Measurements from ENCODE around the gene SLC22A16.
"Not testable (repeated sequence)": the region's sequence is repeated elsewhere in the genome, so short reads cannot be mapped to it uniquely, and the experiment has no call there.

The SLC22A16 gene

DNA sequence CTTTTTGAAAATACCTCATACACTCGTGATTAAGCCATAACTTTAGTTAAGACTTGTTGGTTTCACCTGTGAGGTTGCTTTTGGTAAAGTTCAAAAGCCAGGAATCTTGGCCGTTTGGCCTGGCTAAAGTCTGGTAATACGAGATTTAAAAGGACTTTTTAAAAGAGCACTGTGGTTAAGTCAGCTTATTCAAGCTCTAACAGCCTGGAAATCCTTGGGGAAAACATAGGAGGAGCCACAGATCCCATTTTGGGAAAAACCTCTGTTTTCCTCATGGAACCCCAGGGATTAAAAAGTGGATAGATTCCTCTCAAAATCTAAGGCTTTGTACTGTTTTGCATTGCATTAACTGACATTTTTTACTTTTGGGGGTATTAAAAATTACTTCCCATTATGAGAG lies 13.7 kb upstream of the SLC22A16 start:
- no peak for DNase-seq (ENCODE audit: low read depth, low spot score)

DNA sequence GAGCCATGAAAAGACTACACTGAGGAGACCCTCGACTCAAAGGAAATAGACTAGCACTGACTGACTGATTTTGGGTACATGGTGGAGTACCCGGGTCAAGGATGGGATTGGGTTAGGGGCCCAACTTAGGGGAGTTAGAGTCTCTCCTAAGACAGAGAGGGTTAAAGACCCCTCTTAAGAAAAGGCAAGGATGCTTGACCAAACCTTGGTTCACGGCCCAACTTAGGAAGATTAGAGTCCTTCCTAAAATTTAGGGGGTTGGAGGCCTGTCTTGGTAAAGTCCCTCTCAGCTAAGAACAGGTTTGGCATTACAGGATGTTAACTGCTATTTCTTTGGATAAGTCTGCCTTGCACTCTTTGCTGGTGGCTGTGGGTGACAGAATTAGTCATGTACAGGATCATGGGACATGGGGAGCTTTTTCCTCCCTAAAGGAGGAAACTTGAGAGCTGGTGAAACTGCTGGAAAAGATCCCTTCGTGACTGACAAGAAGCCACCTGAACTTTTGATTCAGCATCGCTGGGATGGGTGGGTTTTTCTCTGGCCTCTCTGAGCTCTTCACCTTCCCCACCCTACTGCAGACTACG lies 12.3 kb upstream of the SLC22A16 start:
- no peak for DNase-seq (ENCODE audit: low read depth, low spot score)

DNA sequence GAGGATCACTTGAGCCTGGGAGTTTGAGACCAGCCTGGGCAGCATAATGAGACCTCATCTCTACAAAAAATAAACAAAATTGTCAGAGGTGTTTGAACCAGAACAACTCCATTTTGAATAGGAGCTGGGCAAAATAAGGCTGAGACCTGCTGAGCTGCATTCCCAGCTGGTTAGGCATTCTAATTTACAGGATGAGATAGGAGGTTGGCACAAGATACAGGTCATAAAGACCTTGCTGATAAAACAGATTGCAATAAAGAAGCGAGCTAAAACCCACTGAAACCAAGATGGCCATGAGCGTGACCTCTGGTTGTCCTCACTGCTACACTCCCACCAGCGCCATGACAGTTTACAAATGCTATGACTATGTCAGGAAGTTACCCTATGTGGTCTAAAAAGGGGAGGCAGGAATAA lies 11.6 kb upstream of the SLC22A16 start:
- not testable (repeated sequence) for DNase-seq (ENCODE audit: low read depth, low spot score)

DNA sequence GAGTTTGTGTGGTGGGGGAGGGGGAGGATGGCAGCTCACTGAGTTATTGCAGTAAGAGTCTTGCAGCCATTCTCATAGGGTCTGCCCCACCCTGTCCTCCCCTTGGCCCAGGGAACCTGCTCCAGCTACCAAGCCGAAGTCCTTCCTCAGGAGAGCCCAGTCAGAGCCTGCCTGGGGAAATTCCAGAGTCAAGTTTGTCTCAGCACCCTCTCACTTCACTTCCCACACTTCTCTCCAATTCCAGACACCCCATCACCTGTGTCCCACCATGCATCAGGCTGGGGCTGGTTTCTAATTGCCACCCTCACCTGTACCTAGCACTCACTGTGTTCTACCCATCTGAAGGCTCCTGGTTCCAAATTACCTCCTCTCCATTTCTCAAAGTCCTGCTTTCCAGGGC lies 10.3 kb upstream of the SLC22A16 start:
- no peak for DNase-seq (ENCODE audit: low read depth, low spot score)

DNA sequence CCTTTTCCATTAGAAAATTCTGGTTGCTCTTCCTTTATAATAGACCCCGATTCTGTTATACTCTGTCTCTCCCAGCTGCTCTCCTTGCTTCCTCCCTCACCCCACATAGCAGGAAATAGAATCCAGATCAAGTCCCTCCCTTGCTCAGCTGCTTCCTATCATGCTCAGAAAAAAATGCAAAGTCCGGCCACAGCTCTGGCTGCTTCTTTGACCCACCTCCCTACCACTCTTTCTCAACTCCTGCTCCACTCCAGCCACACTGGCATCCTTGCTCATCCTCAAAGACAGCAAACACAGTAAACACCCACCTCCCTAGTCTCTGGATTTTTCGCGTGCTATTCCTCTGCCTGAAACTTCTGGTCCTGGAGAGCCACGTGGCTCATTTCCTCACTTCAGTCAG lies 9.1 kb upstream of the SLC22A16 start:
- DNase-seq (ENCODE audit: low read depth, low spot score) = no peak

DNA sequence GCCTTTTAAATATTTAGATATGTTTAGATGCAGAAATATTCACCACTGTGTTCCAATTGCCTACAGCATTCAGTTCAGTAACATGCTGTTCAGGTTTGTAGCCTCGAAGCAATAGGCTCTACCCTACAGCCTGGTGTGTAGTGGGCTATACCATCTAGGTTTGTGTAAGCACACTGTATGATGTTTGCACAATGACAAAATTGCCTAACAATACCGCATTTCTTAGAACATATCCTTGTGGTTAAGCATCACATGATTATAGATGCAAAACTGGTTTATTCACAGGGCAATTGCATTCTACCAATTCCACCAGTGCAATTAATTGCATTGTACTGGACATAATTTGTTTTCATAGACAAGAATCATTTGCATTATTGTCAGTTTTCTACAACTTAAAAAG lies 7.9 kb upstream of the SLC22A16 start:
- DNase-seq (ENCODE audit: low read depth, low spot score) = no peak

DNA sequence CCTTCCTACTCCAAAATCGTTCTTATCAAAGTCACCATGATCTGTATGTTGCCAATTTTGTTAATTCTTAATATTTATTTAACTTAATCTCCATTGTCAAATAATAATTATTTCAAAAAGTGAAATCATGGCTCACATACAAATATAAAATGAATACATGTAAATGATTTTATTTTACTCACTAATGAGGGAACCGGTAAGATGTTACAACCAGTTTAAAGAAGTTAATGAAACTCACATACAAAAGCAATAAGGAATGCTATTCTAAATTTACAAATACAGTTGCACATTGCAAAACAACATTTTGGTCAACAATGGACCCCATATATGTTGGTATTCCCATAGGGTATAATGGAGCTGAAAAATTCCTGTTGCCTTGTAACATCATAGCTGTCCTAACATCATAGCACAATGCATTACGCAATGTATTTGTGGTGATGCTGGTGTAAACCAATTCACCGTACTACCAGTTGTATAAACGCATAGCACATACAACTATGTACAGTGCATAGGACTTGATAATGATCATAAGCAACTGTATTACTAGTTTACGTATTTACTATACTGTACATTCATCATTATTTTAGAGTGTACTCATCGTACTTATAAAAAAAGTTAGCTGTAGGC lies 6.5 kb upstream of the SLC22A16 start:
- DNase-seq (ENCODE audit: low read depth, low spot score) = no peak

DNA sequence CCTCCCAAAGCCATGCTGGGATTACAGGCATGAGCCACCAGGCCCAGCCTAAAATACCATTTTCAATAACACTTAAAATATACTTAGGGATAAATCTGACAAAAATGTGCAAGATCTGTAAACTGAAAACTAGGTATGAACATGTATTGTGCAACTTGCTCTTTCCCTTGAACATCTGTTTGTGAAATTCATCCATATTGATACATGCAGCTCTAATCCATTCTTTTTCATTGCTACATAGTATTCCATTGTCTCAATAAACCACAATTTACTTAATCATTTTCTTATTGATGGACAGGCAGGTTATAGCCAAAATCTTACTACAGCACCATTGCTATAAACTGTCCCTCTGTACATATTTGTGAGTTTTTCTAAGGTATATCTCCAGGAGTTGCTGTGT lies 4.7 kb upstream of the SLC22A16 start:
- no peak for DNase-seq (ENCODE audit: low read depth, low spot score)

DNA sequence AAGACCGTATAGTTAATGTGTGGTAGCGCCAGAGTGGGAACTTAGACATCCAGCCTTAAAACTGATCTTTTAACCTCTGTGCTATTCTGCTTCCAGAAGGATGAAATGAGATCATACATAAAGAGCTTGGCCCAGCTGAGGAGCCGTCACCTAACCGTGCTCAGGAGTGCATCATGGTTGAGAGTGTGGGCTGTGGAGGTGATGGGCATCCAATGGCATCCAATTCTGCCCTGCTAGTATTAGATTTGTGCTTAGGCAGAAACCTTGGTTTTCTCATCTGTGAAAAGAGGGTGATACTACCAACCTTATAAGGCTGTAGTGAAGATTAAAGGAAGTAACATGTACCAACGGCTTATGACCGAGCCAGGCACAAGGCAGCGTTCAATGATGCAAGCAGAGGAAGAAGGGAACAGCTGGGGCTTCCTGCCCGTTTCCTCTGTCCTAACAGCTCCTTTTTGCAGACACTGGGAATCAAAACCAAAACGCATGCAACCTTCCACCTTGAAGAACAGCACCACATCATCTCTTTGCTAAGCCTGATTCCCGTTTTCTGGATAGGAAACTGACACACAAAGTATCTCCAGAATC lies 1.3 kb downstream of the SLC22A16 start:
- no peak for DNase-seq (ENCODE audit: low read depth, low spot score)

DNA sequence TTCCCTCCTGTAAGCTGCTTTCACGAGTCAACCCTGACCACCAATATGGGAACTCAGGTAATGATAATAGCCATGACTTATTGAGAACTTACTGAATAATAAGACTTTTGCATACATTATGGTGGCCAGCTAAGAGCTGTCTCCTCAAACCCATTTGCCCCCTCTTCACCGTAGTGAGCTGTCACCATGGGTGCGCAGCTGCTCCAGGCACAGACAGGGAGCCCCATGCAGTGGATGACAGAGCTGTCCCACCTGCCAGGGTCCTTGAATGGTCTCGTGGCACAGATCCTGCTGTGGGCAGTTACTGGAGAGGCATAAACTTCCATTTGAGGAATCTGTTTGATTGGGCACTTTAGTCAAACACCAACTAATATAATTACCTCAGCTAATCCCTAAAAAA lies 1.9 kb downstream of the SLC22A16 start:
- no peak for DNase-seq (ENCODE audit: low read depth, low spot score)

DNA sequence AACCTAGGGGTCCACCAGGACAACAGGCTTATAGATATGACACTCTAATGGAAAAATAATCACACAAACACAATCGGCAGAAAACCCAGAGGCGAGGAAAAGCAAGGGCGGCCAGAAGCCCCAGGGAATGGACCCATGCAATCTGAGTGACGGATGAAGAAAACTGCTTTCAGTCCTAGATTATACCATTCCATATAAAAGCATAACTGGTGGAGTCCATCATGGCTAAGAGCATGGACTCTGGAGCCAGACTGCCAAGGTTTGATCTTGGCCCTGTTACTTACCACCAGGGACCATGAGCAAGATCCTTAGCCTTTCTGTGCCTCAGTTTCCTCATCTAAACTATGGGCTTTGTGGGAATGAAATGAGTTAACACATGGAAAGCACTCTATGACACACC lies 3.7 kb downstream of the SLC22A16 start:
- DNase-seq (ENCODE audit: low read depth, low spot score) = no peak

DNA sequence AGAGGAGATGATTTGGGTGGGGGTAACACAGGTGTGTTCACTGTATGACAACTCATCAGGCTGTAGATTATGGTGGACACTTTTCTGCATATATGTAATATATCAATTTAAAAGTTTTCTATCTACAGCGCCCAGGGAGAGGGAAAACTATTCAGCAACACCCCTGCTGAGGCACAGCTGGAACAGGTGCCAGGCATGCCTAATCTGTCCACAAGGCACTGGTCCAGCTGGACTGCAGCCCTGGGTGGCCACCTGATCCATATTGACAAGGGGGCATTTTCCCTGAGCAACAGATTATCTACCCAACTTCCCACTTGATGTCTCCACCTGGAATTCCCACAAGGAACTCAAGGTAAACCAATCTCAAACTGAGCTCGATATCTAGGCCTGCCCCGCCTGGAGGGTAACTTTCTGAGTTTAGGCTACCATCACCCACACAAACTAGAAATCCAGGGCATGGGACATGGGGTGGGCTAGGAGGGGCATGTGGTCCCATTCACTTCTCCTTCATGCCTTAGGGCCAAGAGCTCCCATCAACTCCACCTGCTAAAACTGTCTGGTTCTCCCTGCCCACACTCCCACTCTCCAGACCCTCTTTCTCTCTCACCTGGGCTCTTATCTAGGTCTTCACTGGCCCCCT lies 4.6 kb downstream of the SLC22A16 start:
- no peak for DNase-seq (ENCODE audit: low read depth, low spot score)

DNA sequence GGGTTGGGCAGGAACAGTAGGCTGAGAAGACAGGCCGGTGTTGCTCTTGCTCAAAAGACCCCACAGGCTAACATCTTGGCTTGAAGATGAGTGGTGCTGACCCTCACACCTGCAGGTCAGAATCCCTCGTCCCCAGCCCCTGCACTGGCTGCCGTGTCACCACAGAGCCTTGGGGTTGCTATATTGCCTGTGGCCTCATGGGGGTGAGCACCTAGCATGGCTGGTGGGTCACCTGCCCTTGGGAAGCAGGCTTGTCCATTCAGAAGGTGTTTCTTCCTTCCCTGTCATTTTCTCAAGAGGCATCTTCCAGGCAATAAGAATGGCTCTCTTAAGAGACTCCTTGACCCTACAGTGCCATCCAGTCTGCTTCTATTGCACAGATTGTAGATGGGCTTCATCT lies 7.7 kb downstream of the SLC22A16 start:
- no peak for DNase-seq (ENCODE audit: low read depth, low spot score)

DNA sequence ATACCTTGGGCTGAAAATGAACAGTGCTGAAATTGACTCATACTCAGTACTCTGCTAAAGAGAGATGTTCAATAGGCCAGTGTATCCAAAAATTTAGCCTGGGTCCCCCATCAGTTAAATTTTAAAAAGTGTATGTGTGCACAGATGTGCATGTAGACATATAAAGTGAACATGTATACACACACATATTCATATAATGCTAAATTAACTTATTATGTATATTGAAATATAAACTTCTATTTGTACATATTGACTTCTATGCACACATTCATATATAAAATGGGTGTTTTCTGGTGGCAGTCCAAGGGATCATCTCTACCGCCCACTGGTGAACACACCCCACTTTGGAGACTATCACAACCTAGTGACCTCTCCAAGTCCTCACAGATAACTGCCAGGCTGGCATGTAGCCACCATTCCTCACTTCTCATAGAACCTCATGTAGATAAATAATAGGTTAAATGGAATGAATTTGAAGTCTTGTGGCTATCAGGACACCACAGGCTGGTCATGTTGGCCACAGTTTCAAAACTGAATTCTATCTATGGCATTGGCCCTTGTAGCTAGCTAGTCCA lies 8.8 kb downstream of the SLC22A16 start:
- no peak for DNase-seq (ENCODE audit: low read depth, low spot score)

DNA sequence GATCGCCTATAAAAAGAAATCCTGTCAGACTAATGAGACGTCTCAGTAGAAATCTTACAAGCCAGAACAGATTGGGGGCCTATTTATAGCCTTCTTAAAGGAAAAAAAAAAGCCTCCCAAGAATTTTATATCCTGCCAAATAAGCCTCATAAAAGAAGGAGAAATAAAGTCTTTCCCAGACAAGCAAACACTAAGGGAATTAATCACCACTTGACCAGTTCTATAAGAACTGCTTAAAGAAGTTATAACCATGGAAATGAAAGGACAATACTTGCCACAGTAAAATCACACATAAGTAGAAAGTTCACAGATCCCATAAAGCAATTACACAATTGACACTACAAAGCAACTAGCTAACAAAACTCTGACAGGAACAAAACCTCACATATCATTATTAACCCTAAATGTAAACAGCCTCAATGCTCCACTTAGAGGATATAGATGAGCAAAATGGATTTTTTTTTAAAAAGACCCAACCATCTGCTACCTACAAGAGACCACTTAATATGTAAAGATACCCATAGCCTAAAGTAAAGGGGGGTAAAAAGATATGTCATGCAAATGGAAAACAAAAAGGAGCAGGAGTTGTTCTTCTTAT lies 13.4 kb downstream of the SLC22A16 start:
- DNase-seq (ENCODE audit: low read depth, low spot score) = no peak

DNA sequence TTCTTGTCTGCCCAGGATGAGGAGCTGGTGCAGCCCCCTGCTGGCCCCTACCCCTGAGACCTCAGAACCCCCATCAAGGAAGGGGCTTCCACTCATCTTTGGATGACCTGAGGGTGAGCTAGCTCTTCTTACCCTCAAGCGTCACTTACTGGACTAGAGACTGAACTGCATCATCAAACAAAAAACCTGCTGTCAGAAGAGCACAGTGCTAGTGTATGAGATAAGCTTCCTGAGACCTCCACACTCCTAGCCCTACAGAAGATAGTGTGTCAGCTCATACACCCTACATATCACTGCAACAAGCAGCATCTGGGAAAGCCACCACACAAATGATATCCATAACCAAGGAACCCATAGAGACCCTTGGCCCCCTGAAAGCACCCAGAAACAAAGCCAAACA lies 15.0 kb downstream of the SLC22A16 start:
- DNase-seq (ENCODE audit: low read depth, low spot score) = no peak

DNA sequence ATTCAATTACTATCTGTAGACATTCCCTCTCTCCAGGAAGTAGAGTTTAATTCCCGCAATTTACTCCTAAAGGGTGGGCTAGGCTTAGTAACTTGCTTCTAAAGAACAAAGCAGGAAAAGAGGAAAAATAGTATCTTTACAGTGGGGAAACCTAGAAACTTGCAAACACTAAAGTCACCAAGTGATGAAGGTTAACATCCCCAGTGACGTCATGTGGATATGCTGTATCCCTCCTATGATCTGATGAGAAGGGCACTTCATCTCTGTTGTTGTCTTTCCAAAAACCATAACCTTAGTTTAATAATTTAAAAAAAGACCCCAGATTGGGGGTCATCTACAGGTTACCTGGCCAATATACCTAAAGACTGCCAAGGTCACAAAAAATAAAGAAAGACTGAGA lies 17.3 kb downstream of the SLC22A16 start:
- no peak for DNase-seq (ENCODE audit: low read depth, low spot score)

DNA sequence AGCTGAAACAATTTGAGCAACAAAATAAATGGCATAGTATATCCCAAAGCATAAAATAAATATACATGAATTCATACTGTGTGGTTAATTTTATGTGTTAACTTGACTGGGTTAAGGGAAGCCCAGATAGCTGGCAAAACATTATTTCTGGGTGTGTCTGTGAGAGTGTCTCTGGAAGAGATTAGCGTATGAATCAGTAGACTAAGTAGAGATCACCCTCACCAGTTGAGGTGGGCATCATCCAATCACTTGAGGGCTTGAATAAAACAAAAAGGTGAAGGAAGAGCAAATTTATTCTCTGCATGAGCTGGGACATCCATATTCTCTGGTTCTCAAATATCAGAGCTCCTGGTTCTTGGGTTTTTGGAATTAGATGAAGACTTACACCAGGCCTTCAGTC lies 17.9 kb downstream of the SLC22A16 start:
- DNase-seq (ENCODE audit: low read depth, low spot score) = no peak

DNA sequence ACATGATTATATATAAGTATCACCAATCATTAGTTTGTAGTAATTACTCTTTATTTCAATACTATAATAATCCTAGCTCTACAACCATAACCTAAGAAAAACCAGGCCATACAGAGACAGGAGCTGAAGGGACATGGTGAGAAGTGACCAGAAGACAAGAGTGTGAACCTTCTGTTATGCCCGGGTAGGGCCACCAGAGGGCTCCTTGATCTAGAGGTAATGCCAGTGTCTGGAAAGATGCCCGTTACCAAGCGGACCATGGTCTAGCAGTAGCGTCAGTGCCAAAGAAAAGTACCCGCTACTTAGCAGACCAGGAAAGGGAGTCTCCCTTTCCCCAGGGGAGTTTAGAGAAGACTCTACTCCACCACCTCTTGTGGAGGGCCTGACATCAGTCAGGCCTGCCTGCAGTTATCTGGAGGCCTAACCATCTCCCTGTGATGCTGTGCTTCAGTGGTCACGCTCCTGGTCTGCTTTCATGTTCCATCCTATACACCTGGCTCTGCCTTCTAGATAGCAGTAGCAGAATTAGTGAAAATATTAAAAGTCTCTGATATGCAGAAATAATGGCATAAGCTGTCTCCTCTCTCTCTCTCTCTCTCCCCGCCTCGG lies 18.7 kb downstream of the SLC22A16 start:
- DNase-seq (ENCODE audit: low read depth, low spot score) = not testable (repeated sequence)

DNA sequence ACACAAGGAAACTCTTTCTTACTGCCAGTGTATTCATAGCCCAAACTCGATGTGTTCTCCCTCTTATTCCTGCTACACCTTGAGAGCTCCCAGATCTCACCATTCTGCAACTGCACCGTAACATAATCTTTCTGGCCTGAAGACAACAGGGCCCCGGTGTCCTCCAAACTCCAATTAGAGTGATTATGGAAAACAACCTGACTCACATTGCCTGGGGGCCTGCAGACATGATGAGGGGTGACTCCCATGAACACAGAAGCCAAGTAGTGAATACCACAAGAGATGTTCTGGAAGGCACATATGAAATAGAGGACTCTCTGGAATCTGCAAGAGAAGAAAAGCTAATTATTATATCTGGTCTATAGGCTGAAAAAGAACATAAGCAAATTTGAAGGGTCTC lies 19.7 kb downstream of the SLC22A16 start:
- DNase-seq (ENCODE audit: low read depth, low spot score) = no peak

DNA sequence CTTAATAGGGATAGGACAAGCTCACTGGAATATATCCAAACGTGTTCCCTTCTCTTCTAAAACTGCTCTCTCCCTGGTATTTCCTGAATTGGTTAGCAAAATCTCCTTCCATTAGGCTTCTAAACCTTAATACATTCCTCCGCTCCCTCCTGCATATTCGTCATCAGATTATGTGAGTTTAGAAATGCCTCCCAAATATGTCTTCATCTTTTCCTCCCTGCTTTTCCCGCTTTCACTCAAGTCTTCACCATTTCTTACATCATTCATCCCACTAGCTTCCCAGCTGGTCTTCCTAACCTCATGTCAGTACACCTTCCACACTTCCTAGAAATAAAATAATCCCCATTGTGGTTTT lies 26.9 kb downstream of the SLC22A16 start:
- no peak for DNase-seq (ENCODE audit: low read depth, low spot score)
